Measurements from ENCODE around the gene YES1. TPM values are rescaled to one million over a fixed set of nuclear protein-coding genes. Genes with fewer than 3 reads are reported as not detected.
A peak's percentile ranks its signal among the peaks of the same experiment; 100 is the strongest.
"Not testable (repeated sequence)": the region's sequence is repeated elsewhere in the genome, so short reads cannot be mapped to it uniquely, and the experiment has no call there.

Gene YES1
- total RNA-seq, 2 experiments from 2014 or later, result 12.1 to 12.5 TPM

GRCh38 chr18:766550-766860 is 45.5 kb downstream of the YES1 start:
- ATAC-seq, result no peak
- Mint-ChIP-seq H3K27me3 (no peaks in the 10 kb centered on the region), H3K36me3 (peaks cover 6% of the 10 kb centered on the region), H3K4me3 (no peak overlapping the region), H3K27ac (no peak overlapping the region), H3K4me1 (peaks cover 8% of the 10 kb centered on the region), H3K9me3 (ENCODE audit: low read depth) (no peaks in the 10 kb centered on the region)
- CTCF ChIA-PET, result no interaction called here
- no peak for DNase-seq

GRCh38 chr18:765764-766549 is 46.1 kb downstream of the YES1 start:
- H3K36me3 Mint-ChIP-seq, result peaks cover 6% of the 10 kb centered on the region
- no peaks in the 10 kb centered on the region for H3K27me3 Mint-ChIP-seq
- no peaks in the 10 kb centered on the region for H3K9me3 Mint-ChIP-seq (ENCODE audit: low read depth)
- no peak for ATAC-seq
- CTCF ChIA-PET, result no interaction called here
- no peak overlapping the region for H3K27ac Mint-ChIP-seq
- H3K4me1 Mint-ChIP-seq, result peaks cover 10% of the 10 kb centered on the region
- no peak for DNase-seq
- no peak overlapping the region for H3K4me3 Mint-ChIP-seq

GRCh38 chr18:759864-760263 is 52.2 kb downstream of the YES1 start:
- peaks cover 10% of the 10 kb centered on the region for H3K36me3 Mint-ChIP-seq
- H3K4me1 Mint-ChIP-seq; H3K27me3 Mint-ChIP-seq; ATAC-seq; H3K4me3 Mint-ChIP-seq; H3K27ac Mint-ChIP-seq; DNase-seq; H3K9me3 Mint-ChIP-seq (ENCODE audit: low read depth): not testable (repeated sequence)
- CTCF ChIA-PET, result interaction anchor here (1.1 kb wide), 1 partner anchor 71 kb away, joined by 4 read pairs; no protein-coding TSS in a partner anchor

- ATAC-seq, result no peak
- H3K9me3 Mint-ChIP-seq (ENCODE audit: low read depth), result no peaks in the 10 kb centered on the region
- CTCF ChIA-PET, result interaction anchor here (1.0 to 2.6 kb wide), 3 partner anchors 16 to 79 kb away, joined by 3 to 14 read pairs (median 3); no protein-coding TSS in a partner anchor
- H3K4me3 Mint-ChIP-seq, result no peak overlapping the region
- H3K27ac Mint-ChIP-seq, result no peak overlapping the region
- H3K4me1 Mint-ChIP-seq, result no peaks in the 10 kb centered on the region
- no peak for DNase-seq
- H3K27me3 Mint-ChIP-seq, result no peaks in the 10 kb centered on the region
- H3K36me3 Mint-ChIP-seq, result peaks cover 19% of the 10 kb centered on the region
These were observed 56.5 kb downstream of the YES1 start for GRCh38 chr18:755506-755905.

- peaks cover 17% of the 10 kb centered on the region for H3K36me3 Mint-ChIP-seq
- CTCF ChIA-PET, result interaction anchor here (1.0 to 2.6 kb wide), 4 partner anchors 9 to 85 kb away, joined by 3 to 14 read pairs (median 6); no protein-coding TSS in a partner anchor
- no peaks in the 10 kb centered on the region for H3K27me3 Mint-ChIP-seq
- DNase-seq (no peak), ATAC-seq (no peak)
- no peak overlapping the region for H3K4me3 Mint-ChIP-seq
- no peak overlapping the region for H3K27ac Mint-ChIP-seq
- H3K9me3 Mint-ChIP-seq (ENCODE audit: low read depth), result no peaks in the 10 kb centered on the region
- no peaks in the 10 kb centered on the region for H3K4me1 Mint-ChIP-seq
These were observed 57.4 kb downstream of the YES1 start for GRCh38 chr18:754656-755055.

GRCh38 chr18:750456-750855 is 61.6 kb downstream of the YES1 start:
- no peak overlapping the region for H3K27ac Mint-ChIP-seq

GRCh38 chr18:744832-745597 is 67.0 kb downstream of the YES1 start:
- CTCF ChIA-PET, result interaction anchor here (1.4 to 8.2 kb wide), 4 partner anchors 32 to 121 kb away, joined by 6 to 131 read pairs (median 8); partner anchors contain the start of gene ENOSF1
- Mint-ChIP-seq H3K27ac (no peak overlapping the region), H3K9me3 (ENCODE audit: low read depth) (no peaks in the 10 kb centered on the region), H3K27me3 (no peaks in the 10 kb centered on the region), H3K36me3 (peaks cover 29% of the 10 kb centered on the region), H3K4me3 (no peak overlapping the region), H3K4me1 (peaks cover 6% of the 10 kb centered on the region)
- no peak for ATAC-seq
- no peak for DNase-seq

More at GRCh38 chr18:750456-750855, 61.6 kb downstream of the YES1 start:
- Mint-ChIP-seq H3K9me3 (ENCODE audit: low read depth) (no peaks in the 10 kb centered on the region), H3K4me1 (no peaks in the 10 kb centered on the region), H3K36me3 (peaks cover 23% of the 10 kb centered on the region), H3K4me3 (no peak overlapping the region), H3K27me3 (no peaks in the 10 kb centered on the region)
- ATAC-seq (no peak), DNase-seq (no peak)
- CTCF ChIA-PET, result interaction anchor here (0.5 to 2.2 kb wide), 3 partner anchors 13 to 431 kb away, joined by 3 to 5 read pairs (median 3); no protein-coding TSS in a partner anchor

- peak; percentile 78 for ATAC-seq
- CTCF ChIA-PET, result interaction anchor here (0.6 to 8.2 kb wide), 12 partner anchors 9 to 118 kb away, joined by 3 to 131 read pairs (median 4); partner anchors contain the start of genes ENOSF1 and YES1
- no peak for DNase-seq
- H3K4me1 Mint-ChIP-seq, result peaks cover 6% of the 10 kb centered on the region
- peaks cover 25% of the 10 kb centered on the region for H3K36me3 Mint-ChIP-seq
- H3K27ac Mint-ChIP-seq, result peak overlapping the region; percentile 32
- no peak overlapping the region for H3K4me3 Mint-ChIP-seq
- no peaks in the 10 kb centered on the region for H3K27me3 Mint-ChIP-seq
- no peaks in the 10 kb centered on the region for H3K9me3 Mint-ChIP-seq (ENCODE audit: low read depth)
These were observed 70.0 kb downstream of the YES1 start for GRCh38 chr18:741931-742512.

GRCh38 chr18:732371-732770 is 79.7 kb downstream of the YES1 start:
- ATAC-seq (no peak), DNase-seq (no peak)
- Mint-ChIP-seq H3K27ac (no peak overlapping the region), H3K36me3 (peaks cover 29% of the 10 kb centered on the region), H3K27me3 (no peaks in the 10 kb centered on the region), H3K9me3 (ENCODE audit: low read depth) (no peaks in the 10 kb centered on the region), H3K4me1 (peaks cover 10% of the 10 kb centered on the region), H3K4me3 (no peak overlapping the region)
- CTCF ChIA-PET, result interaction anchor here (0.7 to 3.9 kb wide), 4 partner anchors 10 to 107 kb away, joined by 3 to 20 read pairs (median 4); partner anchors contain the start of gene ENOSF1

- H3K36me3 Mint-ChIP-seq, result peaks cover 33% of the 10 kb centered on the region
- CTCF ChIA-PET, result interaction anchor here (0.5 to 1.6 kb wide), 3 partner anchors 9 to 108 kb away, joined by 3 to 6 read pairs (median 3); no protein-coding TSS in a partner anchor
- peaks cover 10% of the 10 kb centered on the region for H3K4me1 Mint-ChIP-seq
- DNase-seq (no peak), ATAC-seq (no peak)
- H3K27me3 Mint-ChIP-seq, result no peaks in the 10 kb centered on the region
- no peak overlapping the region for H3K4me3 Mint-ChIP-seq
- H3K9me3 Mint-ChIP-seq (ENCODE audit: low read depth), result no peaks in the 10 kb centered on the region
- H3K27ac Mint-ChIP-seq, result peak overlapping the region; percentile 66
These were observed 80.9 kb downstream of the YES1 start for GRCh38 chr18:731185-731584.

GRCh38 chr18:730692-731091 is 81.3 kb downstream of the YES1 start:
- no peaks in the 10 kb centered on the region for H3K27me3 Mint-ChIP-seq
- peaks cover 10% of the 10 kb centered on the region for H3K4me1 Mint-ChIP-seq
- peaks cover 30% of the 10 kb centered on the region for H3K36me3 Mint-ChIP-seq
- H3K9me3 Mint-ChIP-seq (ENCODE audit: low read depth), result no peaks in the 10 kb centered on the region
- DNase-seq (no peak), ATAC-seq (peak; percentile 36)
- CTCF ChIA-PET, result interaction anchor here (0.5 to 1.6 kb wide), 3 partner anchors 9 to 109 kb away, joined by 3 to 6 read pairs (median 3); no protein-coding TSS in a partner anchor
- no peak overlapping the region for H3K4me3 Mint-ChIP-seq
- H3K27ac Mint-ChIP-seq, result peak overlapping the region; percentile 66

GRCh38 chr18:730120-730519 is 81.9 kb downstream of the YES1 start:
- H3K27me3 Mint-ChIP-seq; DNase-seq; H3K4me1 Mint-ChIP-seq; H3K27ac Mint-ChIP-seq; H3K9me3 Mint-ChIP-seq (ENCODE audit: low read depth); H3K4me3 Mint-ChIP-seq: not testable (repeated sequence)
- peak; percentile 39 for ATAC-seq
- CTCF ChIA-PET, result interaction anchor here (1.6 kb wide), 1 partner anchor 109 kb away, joined by 6 read pairs; no protein-coding TSS in a partner anchor
- H3K36me3 Mint-ChIP-seq, result peaks cover 25% of the 10 kb centered on the region

GRCh38 chr18:725646-726045 is 86.4 kb downstream of the YES1 start:
- Mint-ChIP-seq H3K36me3 (peaks cover 15% of the 10 kb centered on the region), H3K4me1 (peaks cover 3% of the 10 kb centered on the region), H3K4me3 (no peak overlapping the region), H3K27me3 (no peaks in the 10 kb centered on the region), H3K9me3 (ENCODE audit: low read depth) (no peaks in the 10 kb centered on the region), H3K27ac (no peak overlapping the region)
- ATAC-seq, result no peak
- no peak for DNase-seq
- CTCF ChIA-PET, result interaction anchor here (1.7 kb wide), 1 partner anchor 10 kb away, joined by 3 read pairs; no protein-coding TSS in a partner anchor
